Fibroblast of skin of right quadriceps (primary cell): Measurements from ENCODE around the gene GNA12.

Experiments used
- DNase-seq: peaks from one replicate; pipeline ENCODE4 v3.0.0-alpha.2; 2013

The GNA12 gene, protein sequence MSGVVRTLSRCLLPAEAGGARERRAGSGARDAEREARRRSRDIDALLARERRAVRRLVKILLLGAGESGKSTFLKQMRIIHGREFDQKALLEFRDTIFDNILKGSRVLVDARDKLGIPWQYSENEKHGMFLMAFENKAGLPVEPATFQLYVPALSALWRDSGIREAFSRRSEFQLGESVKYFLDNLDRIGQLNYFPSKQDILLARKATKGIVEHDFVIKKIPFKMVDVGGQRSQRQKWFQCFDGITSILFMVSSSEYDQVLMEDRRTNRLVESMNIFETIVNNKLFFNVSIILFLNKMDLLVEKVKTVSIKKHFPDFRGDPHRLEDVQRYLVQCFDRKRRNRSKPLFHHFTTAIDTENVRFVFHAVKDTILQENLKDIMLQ

DNA sequence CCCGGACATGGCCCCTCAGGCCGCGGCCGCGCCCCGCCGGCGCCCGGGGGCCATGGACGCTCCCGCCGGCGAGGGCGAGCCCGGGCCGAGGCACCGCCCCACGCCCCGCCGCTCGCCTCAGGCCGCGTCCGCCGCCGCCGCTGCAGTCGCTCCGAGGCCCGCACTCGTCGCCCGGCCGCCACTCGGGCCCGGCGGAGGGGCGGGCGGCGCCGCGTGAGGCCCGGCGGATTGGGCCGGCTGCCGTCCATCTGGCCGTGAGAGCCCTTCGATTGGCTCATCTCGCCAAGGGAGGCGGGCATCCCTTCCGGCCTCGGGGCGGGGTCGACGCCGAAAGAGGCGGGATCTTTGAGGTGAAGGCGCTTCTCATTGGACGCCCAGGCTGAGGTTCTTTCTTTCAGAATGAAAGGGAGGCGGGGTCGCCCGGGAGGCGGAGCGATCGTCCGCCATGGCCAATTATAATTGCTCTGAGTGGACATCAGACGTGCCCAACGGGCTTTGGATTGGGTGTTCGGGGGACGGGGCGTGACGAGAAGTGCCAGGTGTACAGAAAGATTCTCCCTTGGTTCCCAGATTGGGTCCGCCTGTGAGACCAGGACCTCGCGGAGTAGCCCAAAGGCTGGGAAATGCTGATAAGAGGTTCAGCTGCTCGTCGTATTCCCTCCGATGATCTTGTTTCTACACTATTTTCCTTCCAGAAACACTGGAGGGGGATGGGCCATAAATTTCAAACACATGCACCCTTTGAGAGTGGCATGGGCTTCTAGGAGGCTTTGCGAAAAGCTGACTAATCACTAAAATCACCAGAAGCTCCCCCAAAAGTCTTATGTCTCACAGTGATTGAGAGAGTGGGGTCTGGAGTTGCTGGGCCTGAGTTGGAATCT is at the start of gene GNA12:
GNA12 (minus strand) TSS at position 156 of the 881 bp plus-strand sequence; CDS start at position 9, 147 bp downstream.
- peak; percentile 99 for DNase-seq

DNA sequence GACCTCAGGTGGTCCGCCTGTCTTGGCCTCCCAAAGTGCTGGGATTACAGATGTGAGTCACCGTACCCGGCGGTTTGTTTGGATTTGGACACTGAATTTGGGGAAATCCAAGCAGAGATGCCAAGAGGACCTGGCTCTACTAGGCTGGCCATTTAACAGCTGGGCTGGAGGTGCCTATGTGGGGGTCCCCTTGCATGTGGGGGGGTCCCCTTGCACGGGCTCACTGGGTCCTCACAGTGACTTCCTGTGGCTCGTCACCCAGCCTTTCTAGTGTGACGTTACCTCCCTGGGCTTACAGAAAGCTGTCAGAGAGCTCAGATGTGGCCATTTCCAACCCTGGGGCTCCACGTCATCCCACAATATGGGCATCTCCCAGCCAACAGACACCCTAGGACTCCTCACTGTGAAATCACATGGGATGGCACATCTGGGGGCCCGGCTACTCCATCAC is 49.3 kb upstream of the GNA12 start:
- DNase-seq, result no peak

DNA sequence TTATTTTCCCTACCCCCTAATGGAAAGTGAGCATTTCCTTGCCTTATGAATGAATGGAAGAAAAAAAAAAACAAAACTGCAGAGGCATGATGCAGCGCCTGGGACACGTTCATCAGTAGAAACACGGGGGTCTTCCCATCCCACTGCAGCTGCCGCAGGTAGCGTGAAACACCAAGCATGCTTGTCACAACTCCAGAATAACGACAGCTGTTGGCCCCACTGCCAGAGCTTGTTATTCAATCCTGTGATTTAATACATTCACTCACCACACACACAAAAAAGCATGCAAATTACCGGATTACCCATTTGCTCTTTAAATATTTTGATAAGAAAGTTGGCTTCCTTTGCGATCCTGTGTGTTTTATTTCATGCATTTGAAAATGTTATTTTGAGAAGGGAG is 48.4 kb upstream of the GNA12 start:
- DNase-seq, result no peak

DNA sequence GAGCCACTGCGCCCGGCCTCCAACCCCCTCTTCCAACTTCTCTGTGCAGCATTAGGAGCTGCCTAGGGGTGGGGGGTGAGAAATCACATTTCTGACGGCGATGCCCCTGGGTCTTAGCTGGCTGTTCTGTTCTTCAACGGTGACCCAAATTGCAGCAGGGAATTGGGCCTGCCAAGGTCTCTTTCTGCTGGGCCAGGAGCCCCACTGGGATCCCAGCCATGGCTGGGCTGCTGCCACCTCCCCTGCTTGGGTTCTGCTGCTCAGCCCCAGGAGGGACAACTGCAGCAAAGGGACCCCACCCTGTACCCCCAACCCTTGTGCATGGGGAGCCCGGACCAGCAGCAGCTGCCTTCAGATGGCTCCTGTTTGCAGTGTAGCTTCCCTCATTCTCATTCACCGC is 43.7 kb upstream of the GNA12 start:
- no peak for DNase-seq

DNA sequence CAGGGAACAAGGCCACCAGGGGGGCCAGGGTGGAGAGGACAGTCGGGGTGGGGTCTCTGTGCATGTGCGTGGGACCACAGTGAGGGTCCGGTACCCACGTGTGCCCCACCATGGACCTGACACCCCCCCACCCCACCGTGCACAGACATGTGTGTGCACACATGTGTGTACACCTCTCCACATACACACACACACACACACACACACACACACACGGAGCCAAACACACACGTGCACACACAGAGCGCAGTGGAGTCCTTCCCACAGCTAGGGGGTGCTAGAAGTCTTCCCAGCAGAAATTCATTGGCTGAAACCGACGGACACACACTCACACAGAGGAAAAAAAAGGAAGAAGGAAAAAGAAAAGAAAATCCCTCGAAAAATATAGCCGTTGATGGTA is 42.8 kb upstream of the GNA12 start:
- DNase-seq, result peak; percentile 69

- DNase-seq, result no peak
Observed at GRCh38 chr7:2886391-2886790, 42.3 kb upstream of the GNA12 start.

DNA sequence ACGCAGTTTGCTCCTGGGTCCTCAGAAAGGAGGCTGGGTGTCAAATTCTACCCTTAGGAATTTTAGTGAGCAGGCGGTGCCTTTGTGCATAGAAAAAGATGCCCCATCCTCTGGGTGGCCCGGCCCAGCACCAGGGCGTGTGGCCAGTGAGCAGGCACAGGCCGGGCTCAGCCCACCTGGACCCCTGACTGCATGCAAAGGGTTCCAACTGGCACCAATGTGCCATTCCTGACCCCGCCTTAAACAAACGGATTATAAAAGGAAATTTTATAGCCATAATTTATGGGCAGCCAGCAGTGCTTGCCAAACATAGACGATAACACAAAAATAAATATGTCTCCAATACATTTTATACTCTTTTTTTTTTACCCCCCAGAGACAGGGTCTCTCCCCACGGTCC is 40.1 kb upstream of the GNA12 start:
- DNase-seq, result no peak

DNA sequence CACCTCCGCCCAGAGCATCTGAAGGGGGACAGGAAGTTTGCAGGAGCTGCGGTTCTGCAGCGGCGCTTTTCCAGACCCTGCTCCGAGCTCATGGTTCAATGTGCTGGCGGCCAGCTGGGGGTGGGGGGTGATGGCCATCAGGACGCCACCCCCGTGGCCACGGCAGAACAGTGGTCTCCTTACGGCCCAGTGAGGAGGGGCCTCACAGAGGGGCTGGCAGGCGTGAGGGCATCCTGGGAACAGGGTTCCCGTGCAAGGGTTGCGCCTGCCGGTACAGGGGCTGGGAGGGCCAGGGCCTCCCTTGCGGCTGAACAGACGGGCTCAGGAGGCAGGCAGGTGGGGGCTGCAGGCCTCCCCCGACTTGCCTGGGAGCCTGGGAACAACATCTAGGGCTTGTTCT is 39.0 kb upstream of the GNA12 start:
- no peak for DNase-seq

DNA sequence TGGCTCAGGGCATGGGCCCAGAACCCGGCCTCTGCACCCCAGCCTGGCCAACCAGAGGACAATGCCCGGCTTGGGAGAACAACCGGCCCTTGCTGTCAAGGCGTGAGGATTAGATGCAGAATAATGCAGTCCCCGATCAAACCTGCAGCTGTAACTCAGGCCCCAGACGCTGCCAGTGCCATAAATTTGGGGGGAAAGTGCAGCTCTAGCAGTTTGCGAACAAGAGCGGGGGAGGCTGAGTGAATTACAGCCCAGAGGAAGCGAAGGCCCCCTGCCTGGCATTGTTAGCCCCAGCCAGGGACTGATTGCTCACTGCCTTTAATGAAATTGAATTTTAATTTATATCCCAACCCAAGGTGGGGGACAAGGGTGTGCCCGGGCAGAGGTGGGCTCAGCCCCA is 38.0 kb upstream of the GNA12 start:
- no peak for DNase-seq

- DNase-seq, result no peak
Observed at GRCh38 chr7:2880874-2881533, 36.9 kb upstream of the GNA12 start.

GRCh38 chr7:2880051-2880450 is 35.9 kb upstream of the GNA12 start:
- no peak for DNase-seq

- DNase-seq, result no peak
Observed at GRCh38 chr7:2879354-2879753, 35.2 kb upstream of the GNA12 start.

GRCh38 chr7:2878306-2878705 is 34.2 kb upstream of the GNA12 start:
- DNase-seq, result no peak

DNA sequence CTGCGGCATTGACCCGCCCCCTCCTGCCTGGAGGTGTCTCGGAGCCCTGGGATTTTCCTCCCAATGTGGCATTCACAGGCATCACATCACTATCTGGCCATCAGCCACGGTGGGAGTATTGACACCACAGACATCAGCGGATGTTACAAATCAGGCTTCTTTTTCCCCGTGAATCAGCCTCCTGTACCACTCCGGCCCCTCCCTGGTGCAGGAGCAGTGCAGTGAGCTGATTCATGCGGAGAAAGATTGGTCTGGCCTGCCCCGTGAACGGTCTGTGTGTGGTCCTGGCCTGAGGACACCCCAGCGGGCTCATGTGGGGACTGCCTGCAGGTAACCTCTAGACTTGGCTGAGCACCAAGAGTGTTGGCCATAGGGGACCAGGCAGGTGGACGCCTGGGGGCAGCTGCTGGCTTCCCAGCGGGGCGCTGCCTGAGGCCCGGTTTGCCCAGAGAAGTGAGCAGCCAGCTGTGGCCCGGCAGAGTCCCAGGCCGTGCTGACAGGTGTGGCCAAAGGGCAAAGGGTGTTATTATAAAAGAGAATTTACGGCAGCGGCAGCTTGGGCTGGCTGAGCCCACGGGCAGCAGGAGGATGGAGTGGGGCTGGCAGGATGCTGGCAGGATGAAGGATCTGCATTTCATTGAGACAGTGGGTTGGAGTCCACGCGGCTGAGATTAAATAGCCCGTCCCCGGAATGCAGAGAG is 32.1 kb upstream of the GNA12 start:
- peak; percentile 85 for DNase-seq

- peak; percentile 93 for DNase-seq
Observed at GRCh38 chr7:2873686-2874551, 29.8 kb upstream of the GNA12 start.

GRCh38 chr7:2873146-2873545 is 29.0 kb upstream of the GNA12 start:
- no peak for DNase-seq

DNA sequence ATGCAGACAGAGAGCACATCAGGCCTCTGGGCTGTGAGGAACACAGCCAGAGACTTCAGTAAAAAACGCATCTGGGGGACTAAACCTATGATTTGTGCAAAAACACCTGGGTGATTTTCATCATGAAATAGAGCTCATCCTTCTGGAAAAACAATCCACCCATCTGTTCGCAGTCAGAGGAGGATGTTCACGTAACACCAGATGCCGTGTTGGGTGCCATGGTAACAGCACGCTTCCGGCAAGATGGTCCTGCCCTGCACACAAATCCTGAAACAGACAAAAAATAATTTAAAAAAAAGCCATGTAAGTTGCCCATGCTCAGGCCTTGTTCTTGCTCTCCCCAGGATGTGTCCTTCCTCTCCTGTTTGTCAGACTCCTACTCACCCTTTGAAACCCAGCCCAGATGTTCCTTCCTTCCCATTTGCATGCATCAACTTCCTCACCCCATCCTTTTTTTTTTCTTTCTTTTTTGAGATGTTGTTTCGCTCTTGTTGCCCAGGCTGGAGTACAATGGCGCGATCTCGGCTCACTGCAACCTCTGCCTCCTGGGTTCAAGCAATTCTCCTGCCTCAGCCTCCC is 28.3 kb upstream of the GNA12 start:
- no peak for DNase-seq

DNA sequence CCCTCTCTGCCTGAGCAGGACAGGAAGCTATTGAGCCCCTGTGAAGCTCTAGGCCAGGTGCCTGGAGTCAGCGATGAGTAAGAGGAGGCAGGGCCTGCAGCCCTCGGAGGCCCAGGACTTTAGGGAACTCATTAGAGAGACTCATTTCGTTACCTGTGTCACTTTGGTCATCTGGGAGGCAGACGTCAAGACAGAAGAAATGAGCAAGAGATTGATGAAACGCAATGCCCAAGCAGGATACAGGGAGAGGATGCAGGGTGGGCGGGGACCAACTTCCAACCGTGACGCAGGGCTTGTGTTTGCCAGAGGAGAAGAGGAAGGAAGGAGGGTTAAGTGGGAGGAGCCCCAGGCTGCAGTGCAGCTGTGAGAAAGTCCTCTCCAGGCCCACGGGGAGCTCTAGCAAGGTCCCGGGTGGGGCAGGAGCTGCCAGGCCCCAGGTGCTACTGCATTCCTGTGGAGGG is 26.4 kb upstream of the GNA12 start:
- peak; percentile 64 for DNase-seq

DNA sequence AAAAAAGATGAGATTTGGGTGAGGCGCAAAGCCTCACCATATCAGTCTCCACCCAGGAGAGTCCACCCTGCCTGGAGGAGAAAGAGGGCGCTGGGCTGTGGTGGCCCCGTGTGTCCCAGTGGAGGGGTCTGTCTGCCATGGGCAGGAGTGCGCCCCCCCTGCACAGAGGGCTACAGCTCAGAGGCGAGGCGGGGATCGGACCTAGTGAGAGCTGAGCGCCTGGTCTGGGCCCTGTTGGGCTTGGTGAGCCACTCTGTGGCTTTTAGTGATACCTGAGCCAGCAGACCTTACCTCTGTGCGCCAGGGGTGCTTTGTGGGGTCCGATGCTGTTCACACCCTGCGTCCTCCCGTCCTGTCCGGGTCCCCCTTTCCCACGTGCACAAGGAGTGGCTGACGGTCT is 25.9 kb upstream of the GNA12 start:
- no peak for DNase-seq

GRCh38 chr7:2866601-2867000 is 22.5 kb upstream of the GNA12 start:
- no peak for DNase-seq

- peak; percentile 73 for DNase-seq
Observed at GRCh38 chr7:2864999-2865670, 21.0 kb upstream of the GNA12 start.
